ENCODE measurements around the gene RELL1.
A peak's percentile ranks its signal among the peaks of the same experiment; 100 is the strongest.

The RELL1 gene

GRCh38 chr4:37588150-37588549, 98.0 kb downstream of the RELL1 start:
- Histone ChIP-seq H3K9me3 (ENCODE audit: control insufficient read depth, insufficient read depth, low read depth, low read length) (no peaks in the 10 kb centered on the region), H3K27ac (ENCODE audit: extremely low read depth, low read depth, low read length) (no peak overlapping the region), H3K36me3 (ENCODE audit: control insufficient read depth in 2 of 2, insufficient read depth in 1 of 2, low read length in 2 of 2) (no peaks in the 10 kb centered on the region), H3K4me1 (ENCODE audit: control insufficient read depth, insufficient read depth, low read length) (no peaks in the 10 kb centered on the region), H3K4me3 (ENCODE audit: low read depth, low read length) (no peak overlapping the region)
- ChIA-PET CTCF (interaction anchor here (0.6 to 0.7 kb wide), 2 partner anchors 14 to 204 kb away, joined by 3 read pairs; no protein-coding TSS in a partner anchor), POLR2A (no interaction called here)
- TF ChIP-seq ZNF341 (tag by site-specific recombination; IDR thresholded peaks at IDR 0.05; ENCODE audit: low read depth) (no peak), ZBTB20 (tag by site-specific recombination; IDR thresholded peaks at IDR 0.05) (no peak), ZSCAN18 (tag by site-specific recombination; IDR thresholded peaks at IDR 0.05) (no peak), ZNF132 (tag by site-specific recombination; IDR thresholded peaks at IDR 0.05; ENCODE audit: borderline replicate concordance) (no peak), ZNF335 (tag by site-specific recombination; conservative IDR thresholded peaks at IDR 0.05) (no peak), ZEB2 (tag by site-specific recombination; IDR thresholded peaks at IDR 0.05) (no peak), ZFP41 (tag by site-specific recombination; IDR thresholded peaks at IDR 0.05; ENCODE audit: borderline replicate concordance) (no peak), ZNF416 (tag by site-specific recombination; IDR thresholded peaks at IDR 0.05) (no peak), ZFP69B (tag by site-specific recombination; IDR thresholded peaks at IDR 0.05) (no peak), ZNF24 (tag by site-specific recombination; IDR thresholded peaks at IDR 0.05) (no peak), ZNF600 (tag by site-specific recombination; IDR thresholded peaks at IDR 0.05) (no peak), ZNF785 (tag by site-specific recombination; IDR thresholded peaks at IDR 0.05) (no peak), ZNF148 (tag by site-specific recombination; IDR thresholded peaks at IDR 0.05; ENCODE audit: borderline replicate concordance) (no peak), ZNF658 (tag by site-specific recombination; IDR thresholded peaks at IDR 0.05) (no peak), ZNF544 (tag by site-specific recombination; IDR thresholded peaks at IDR 0.05) (no peak)

GRCh38 chr4:37586194-37586593, 100.0 kb downstream of the RELL1 start:
- Histone ChIP-seq H3K4me1 (ENCODE audit: control insufficient read depth, insufficient read depth, low read length) (no peaks in the 10 kb centered on the region), H3K9me3 (ENCODE audit: control insufficient read depth, insufficient read depth, low read depth, low read length) (no peaks in the 10 kb centered on the region), H3K36me3 (ENCODE audit: control insufficient read depth in 2 of 2, insufficient read depth in 1 of 2, low read length in 2 of 2) (no peaks in the 10 kb centered on the region), H3K27ac (ENCODE audit: extremely low read depth, low read depth, low read length) (no peak overlapping the region), H3K4me3 (ENCODE audit: low read depth, low read length) (no peak overlapping the region)
- ChIA-PET POLR2A (no interaction called here), CTCF (no interaction called here)
- TF ChIP-seq ZNF148 (tag by site-specific recombination; IDR thresholded peaks at IDR 0.05; ENCODE audit: borderline replicate concordance) (no peak), PRDM2 (tag by site-specific recombination; IDR thresholded peaks at IDR 0.05; ENCODE audit: borderline replicate concordance) (no peak), PBX3 (CRISPR knock-in tag; IDR thresholded peaks at IDR 0.05) (no peak), REST (tag by site-specific recombination; IDR thresholded peaks at IDR 0.05) (0 out of 2 replicates have a peak, but pooled peaks have one; percentile 29)
